ENCODE measurements around the gene LNPK. TPM values are rescaled to one million over a fixed set of nuclear protein-coding genes. Genes with fewer than 3 reads are reported as not detected.
A peak's percentile ranks its signal among the peaks of the same experiment; 100 is the strongest.

Gene LNPK
- total RNA-seq, 1 donor from 2014 or later = 36.1 TPM

DNA sequence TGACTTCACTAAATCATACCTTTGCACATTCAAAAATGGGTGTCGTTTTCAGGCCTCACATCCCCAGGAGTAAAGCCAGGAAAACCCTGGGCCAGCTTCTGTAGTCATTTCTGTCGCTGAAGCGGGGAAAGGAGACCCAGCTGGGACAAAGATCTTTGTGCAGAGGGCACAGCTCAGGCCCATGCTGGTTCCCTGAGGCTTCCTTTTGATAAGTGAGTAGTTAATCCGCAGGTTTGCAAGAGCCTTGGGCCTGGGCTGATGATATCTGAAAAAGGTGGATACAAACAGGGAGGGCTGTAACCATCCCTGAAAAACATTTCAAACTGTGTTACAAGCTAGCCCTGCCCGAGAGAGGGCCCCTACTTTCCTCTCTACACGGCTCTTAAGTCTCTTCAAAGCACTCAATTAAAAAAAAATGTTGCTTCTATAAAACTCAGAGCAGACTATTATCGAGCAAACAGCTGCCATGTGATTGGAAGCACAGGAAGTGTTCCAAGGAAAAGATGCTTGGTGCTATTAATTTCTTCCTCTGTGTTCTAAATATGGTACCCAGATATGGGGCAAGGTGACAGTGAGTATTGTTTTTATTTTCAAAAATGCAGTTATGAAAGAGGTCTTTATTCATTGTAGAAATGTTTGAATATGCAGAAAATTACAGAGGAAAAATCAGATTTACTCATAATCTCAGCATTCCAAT lies 117.2 kb downstream of the LNPK start:
- H3K36me3 Mint-ChIP-seq = no peaks in the 10 kb centered on the region
- Histone ChIP-seq H3K27me3 (no peaks in the 10 kb centered on the region), H3K9me3 (ENCODE audit: low read depth) (no peaks in the 10 kb centered on the region), H3K4me2 (peak overlapping the region; percentile 45), H3K9ac (no peak overlapping the region), H3K79me2 (ENCODE audit: low read depth) (no peaks in the 10 kb centered on the region), H4K20me1 (ENCODE audit: low read depth) (no peaks in the 10 kb centered on the region), H3K27ac (no peak overlapping the region), H3K4me3 (no peak overlapping the region), H3F3A (ENCODE audit: low read depth) (peaks cover 7% of the 10 kb centered on the region), H2AFZ (replicated peaks) (peak overlapping the region; percentile 83), H3K36me3 (no peaks in the 10 kb centered on the region), H3K4me1 (peaks cover 19% of the 10 kb centered on the region)
- no peak for TF ChIP-seq EZH2phosphoT487 (IDR thresholded peaks at IDR 0.05)
- TF ChIP-seq, protein P1, sequence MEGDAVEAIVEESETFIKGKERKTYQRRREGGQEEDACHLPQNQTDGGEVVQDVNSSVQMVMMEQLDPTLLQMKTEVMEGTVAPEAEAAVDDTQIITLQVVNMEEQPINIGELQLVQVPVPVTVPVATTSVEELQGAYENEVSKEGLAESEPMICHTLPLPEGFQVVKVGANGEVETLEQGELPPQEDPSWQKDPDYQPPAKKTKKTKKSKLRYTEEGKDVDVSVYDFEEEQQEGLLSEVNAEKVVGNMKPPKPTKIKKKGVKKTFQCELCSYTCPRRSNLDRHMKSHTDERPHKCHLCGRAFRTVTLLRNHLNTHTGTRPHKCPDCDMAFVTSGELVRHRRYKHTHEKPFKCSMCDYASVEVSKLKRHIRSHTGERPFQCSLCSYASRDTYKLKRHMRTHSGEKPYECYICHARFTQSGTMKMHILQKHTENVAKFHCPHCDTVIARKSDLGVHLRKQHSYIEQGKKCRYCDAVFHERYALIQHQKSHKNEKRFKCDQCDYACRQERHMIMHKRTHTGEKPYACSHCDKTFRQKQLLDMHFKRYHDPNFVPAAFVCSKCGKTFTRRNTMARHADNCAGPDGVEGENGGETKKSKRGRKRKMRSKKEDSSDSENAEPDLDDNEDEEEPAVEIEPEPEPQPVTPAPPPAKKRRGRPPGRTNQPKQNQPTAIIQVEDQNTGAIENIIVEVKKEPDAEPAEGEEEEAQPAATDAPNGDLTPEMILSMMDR (IDR thresholded peaks at IDR 0.05) = no peak
- TF ChIP-seq EZH2 (IDR thresholded peaks at IDR 0.05) = no peak
- no peaks in the 10 kb centered on the region for H3K27me3 Mint-ChIP-seq (ENCODE audit: insufficient read depth, low read depth)
- H3K27ac Mint-ChIP-seq = no peak overlapping the region
- H3K9me3 Mint-ChIP-seq = no peaks in the 10 kb centered on the region
- no peak overlapping the region for H3K4me3 Mint-ChIP-seq
- peaks cover 17% of the 10 kb centered on the region for H3K4me1 Mint-ChIP-seq
- DNase-seq (ENCODE audit: low spot score) = peak; percentile 66

DNA sequence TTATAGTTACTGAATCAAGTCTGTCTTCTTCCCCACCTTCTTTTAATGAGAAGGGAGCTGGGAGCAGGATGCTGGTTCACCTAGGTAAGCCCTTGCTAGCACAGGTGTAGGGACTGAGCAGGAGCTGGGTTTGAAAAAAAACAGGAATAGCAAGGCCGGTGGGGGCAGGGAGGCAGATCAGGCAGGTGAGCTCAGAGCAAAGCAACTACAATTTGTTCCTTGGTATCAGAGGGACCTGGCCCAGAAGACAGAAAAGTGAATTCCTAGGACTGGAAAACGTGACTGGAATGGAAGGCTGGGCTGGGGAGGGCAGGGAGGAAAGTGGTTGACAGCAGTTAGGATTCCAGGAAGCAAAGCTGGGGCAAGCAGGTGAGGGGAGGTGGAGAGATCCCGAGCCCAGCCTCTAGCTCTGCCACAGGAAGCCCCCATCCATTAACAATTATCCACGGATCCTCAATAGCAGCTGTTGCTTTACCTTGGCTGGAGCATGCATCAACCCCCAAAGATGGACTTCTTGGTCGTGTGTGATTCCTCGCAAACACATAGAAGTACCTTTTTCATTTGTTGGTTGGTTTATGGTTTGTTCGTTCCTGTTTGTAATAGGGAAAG lies 118.4 kb downstream of the LNPK start:
- Mint-ChIP-seq H3K9me3 (no peaks in the 10 kb centered on the region), H3K27me3 (ENCODE audit: insufficient read depth, low read depth) (peaks cover 2% of the 10 kb centered on the region), H3K4me1 (peaks cover 16% of the 10 kb centered on the region), H3K36me3 (no peaks in the 10 kb centered on the region), H3K27ac (no peak overlapping the region), H3K4me3 (no peak overlapping the region)
- Histone ChIP-seq H3F3A (ENCODE audit: low read depth) (peaks cover 7% of the 10 kb centered on the region), H3K9me3 (ENCODE audit: low read depth) (no peaks in the 10 kb centered on the region), H3K79me2 (ENCODE audit: low read depth) (no peaks in the 10 kb centered on the region), H2AFZ (replicated peaks) (peak overlapping the region; percentile 83), H4K20me1 (ENCODE audit: low read depth) (no peaks in the 10 kb centered on the region), H3K27me3 (no peaks in the 10 kb centered on the region), H3K9ac (no peak overlapping the region), H3K36me3 (no peaks in the 10 kb centered on the region), H3K4me3 (no peak overlapping the region), H3K27ac (no peak overlapping the region), H3K4me1 (peaks cover 19% of the 10 kb centered on the region), H3K4me2 (no peak overlapping the region)
- no peak for DNase-seq (ENCODE audit: low spot score)
- TF ChIP-seq EZH2 (IDR thresholded peaks at IDR 0.05) (no peak), EZH2phosphoT487 (IDR thresholded peaks at IDR 0.05) (no peak)
- TF ChIP-seq, protein P1 (IDR thresholded peaks at IDR 0.05) = no peak

DNA sequence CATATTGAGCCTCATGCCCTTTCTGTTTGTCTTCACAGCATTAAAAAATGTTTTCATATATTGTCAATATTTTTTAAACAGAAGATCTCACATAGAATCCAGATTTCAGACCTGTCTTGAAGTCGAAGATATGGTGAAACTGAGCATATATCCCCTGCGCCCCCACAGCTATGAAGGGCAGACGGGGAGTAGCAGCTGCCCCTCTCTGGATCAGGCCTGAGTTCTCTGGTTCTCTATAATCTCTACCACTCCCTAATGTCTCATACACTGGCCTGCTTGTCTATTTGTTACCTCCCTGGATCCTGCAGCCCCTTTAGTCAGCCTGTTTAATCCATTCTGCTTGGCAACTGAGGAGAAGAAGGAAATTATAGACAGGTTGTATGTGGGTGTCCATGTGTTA lies 122.4 kb downstream of the LNPK start:
- Histone ChIP-seq H3K27me3 (no peaks in the 10 kb centered on the region), H3F3A (ENCODE audit: low read depth) (no peaks in the 10 kb centered on the region), H4K20me1 (ENCODE audit: low read depth) (no peaks in the 10 kb centered on the region), H3K36me3 (no peaks in the 10 kb centered on the region), H3K27ac (no peak overlapping the region), H3K79me2 (ENCODE audit: low read depth) (no peaks in the 10 kb centered on the region), H3K4me2 (no peak overlapping the region), H2AFZ (replicated peaks) (no peak overlapping the region), H3K9me3 (ENCODE audit: low read depth) (no peaks in the 10 kb centered on the region), H3K4me3 (no peak overlapping the region), H3K9ac (no peak overlapping the region), H3K4me1 (peaks cover 5% of the 10 kb centered on the region)
- H3K4me1 Mint-ChIP-seq = peaks cover 4% of the 10 kb centered on the region
- TF ChIP-seq, protein P1 (IDR thresholded peaks at IDR 0.05) = no peak
- TF ChIP-seq EZH2phosphoT487 (IDR thresholded peaks at IDR 0.05) = no peak
- TF ChIP-seq EZH2 (IDR thresholded peaks at IDR 0.05) = no peak
- peaks cover 5% of the 10 kb centered on the region for H3K27me3 Mint-ChIP-seq (ENCODE audit: insufficient read depth, low read depth)
- DNase-seq (ENCODE audit: low spot score) = no peak
- no peaks in the 10 kb centered on the region for H3K9me3 Mint-ChIP-seq
- no peak overlapping the region for H3K4me3 Mint-ChIP-seq
- H3K27ac Mint-ChIP-seq = no peak overlapping the region
- no peaks in the 10 kb centered on the region for H3K36me3 Mint-ChIP-seq
